Effector memory CD8-positive, alpha-beta T cell (primary cell): ENCODE results near the gene KRT4.

Experiments
- ATAC-seq: fragments of 150-1000 bp; cut with Tn5 transposase; replicated peaks from 2 replicates; pipeline ENCODE4 v1.10.0; 2021; ENCODE audit warnings: mild to moderate bottlenecking, moderate library complexity
- DNase-seq, 3 experiments: peaks; one replicate each; pipeline ENCODE4 v3.0.0; 2021
- H3K27ac Mint-ChIP-seq, 2 donors: one replicate each; pipeline ENCODE4 v1.8.0; 2022; ENCODE audit warnings: mild to moderate bottlenecking in 2 of 2, mixed read lengths in 2 of 2, moderate library complexity in 2 of 2
- H3K27me3 Mint-ChIP-seq, 2 donors: one replicate each; pipeline ENCODE4 v1.8.0; 2022; ENCODE audit warnings: mixed read lengths in 2 of 2
- H3K36me3 Mint-ChIP-seq: one replicate; pipeline ENCODE4 v1.8.0; 2022; ENCODE audit warnings: mild to moderate bottlenecking, moderate library complexity, mixed read lengths; ENCODE audit not compliant: insufficient read depth
- H3K4me1 Mint-ChIP-seq, 2 donors: one replicate each; pipeline ENCODE4 v1.8.0; 2022; ENCODE audit warnings: low read depth in 2 of 2, mixed read lengths in 2 of 2
- H3K4me3 Mint-ChIP-seq, 2 donors: one replicate each; pipeline ENCODE4 v1.8.0; 2022; ENCODE audit warnings: mild to moderate bottlenecking in 2 of 2, mixed read lengths in 2 of 2, moderate library complexity in 2 of 2
- H3K9me3 Mint-ChIP-seq, 2 donors: one replicate each; pipeline ENCODE4 v1.8.0; 2022; ENCODE audit warnings: mixed read lengths in 2 of 2

KRT4 gene

GRCh38 chr12:52833922-52834726, 20.2 kb upstream of the KRT4 start, which contains the start of gene KRT79:
Gene KRT79 (minus strand): TSS chr12:52834311. CDS start chr12:52834260, 51 bp downstream.
- ATAC-seq (no peak), DNase-seq (no peak)
- H3K36me3 Mint-ChIP-seq = peaks cover 2% of the 10 kb centered on the region
- peaks cover 15 to 18% of the 10 kb centered on the region in 2 donors for H3K4me1 Mint-ChIP-seq
- H3K27ac Mint-ChIP-seq = peak within 1 kb of the TSS in 1 of 2 donors; percentile 84
- no peak within 1 kb of the TSS for H3K4me3 Mint-ChIP-seq
- H3K27me3 Mint-ChIP-seq = peaks cover 0 to 48% of the 10 kb centered on the region in 2 donors
- no peaks in the 10 kb centered on the region for H3K9me3 Mint-ChIP-seq

- Mint-ChIP-seq H3K4me1 (peaks cover 15 to 18% of the 10 kb centered on the region in 2 donors), H3K36me3 (peaks cover 2% of the 10 kb centered on the region), H3K27ac (peak overlapping the region in 1 of 2 donors; percentile 44), H3K4me3 (no peak overlapping the region), H3K9me3 (no peaks in the 10 kb centered on the region), H3K27me3 (peaks cover 0 to 40% of the 10 kb centered on the region in 2 donors)
- ATAC-seq (no peak), DNase-seq (no peak)
Observed at GRCh38 chr12:52832985-52833905, 19.3 kb upstream of the KRT4 start.

- Mint-ChIP-seq H3K27me3 (peaks cover 0 to 32% of the 10 kb centered on the region in 2 donors), H3K27ac (no peak overlapping the region), H3K9me3 (no peaks in the 10 kb centered on the region), H3K4me1 (peaks cover 15 to 17% of the 10 kb centered on the region in 2 donors), H3K36me3 (peaks cover 2% of the 10 kb centered on the region), H3K4me3 (no peak overlapping the region)
- no peak for DNase-seq
- ATAC-seq = no peak
Observed at GRCh38 chr12:52832451-52832850, 18.5 kb upstream of the KRT4 start.

GRCh38 chr12:52831251-52831650, 17.3 kb upstream of the KRT4 start:
- H3K9me3 Mint-ChIP-seq = no peaks in the 10 kb centered on the region
- ATAC-seq (no peak), DNase-seq (no peak)
- H3K27ac Mint-ChIP-seq = peak overlapping the region in 1 of 2 donors; percentile 6
- H3K27me3 Mint-ChIP-seq = peaks cover 0 to 22% of the 10 kb centered on the region in 2 donors
- H3K4me3 Mint-ChIP-seq = no peak overlapping the region
- H3K36me3 Mint-ChIP-seq = peaks cover 2% of the 10 kb centered on the region
- H3K4me1 Mint-ChIP-seq = peaks cover 4 to 8% of the 10 kb centered on the region in 2 donors

- Mint-ChIP-seq H3K9me3 (no peaks in the 10 kb centered on the region), H3K27me3 (peaks cover 0 to 22% of the 10 kb centered on the region in 2 donors), H3K4me3 (no peak overlapping the region), H3K36me3 (peaks cover 2% of the 10 kb centered on the region), H3K27ac (peak overlapping the region in 1 of 2 donors; percentile 6), H3K4me1 (no peaks in the 10 kb centered on the region)
- ATAC-seq (no peak), DNase-seq (no peak)
Observed at GRCh38 chr12:52829986-52830770, 16.3 kb upstream of the KRT4 start.

GRCh38 chr12:52828591-52829021, 14.7 kb upstream of the KRT4 start:
- no peak overlapping the region for H3K4me3 Mint-ChIP-seq
- ATAC-seq = no peak
- no peak for DNase-seq
- no peaks in the 10 kb centered on the region for H3K4me1 Mint-ChIP-seq
- H3K27me3 Mint-ChIP-seq = peaks cover 0 to 27% of the 10 kb centered on the region in 2 donors
- H3K9me3 Mint-ChIP-seq = no peaks in the 10 kb centered on the region
- H3K36me3 Mint-ChIP-seq = peaks cover 2% of the 10 kb centered on the region
- no peak overlapping the region for H3K27ac Mint-ChIP-seq

GRCh38 chr12:52828156-52828555, 14.2 kb upstream of the KRT4 start:
- DNase-seq (no peak), ATAC-seq (no peak)
- H3K27me3 Mint-ChIP-seq = peaks cover 3 to 30% of the 10 kb centered on the region in 2 donors
- no peak overlapping the region for H3K27ac Mint-ChIP-seq
- H3K9me3 Mint-ChIP-seq = no peaks in the 10 kb centered on the region
- H3K36me3 Mint-ChIP-seq = peaks cover 2% of the 10 kb centered on the region
- no peak overlapping the region for H3K4me3 Mint-ChIP-seq
- no peaks in the 10 kb centered on the region for H3K4me1 Mint-ChIP-seq

GRCh38 chr12:52827499-52828090, 13.7 kb upstream of the KRT4 start:
- Mint-ChIP-seq H3K27ac (no peak overlapping the region), H3K36me3 (peaks cover 2% of the 10 kb centered on the region), H3K9me3 (no peaks in the 10 kb centered on the region), H3K4me3 (no peak overlapping the region), H3K27me3 (peaks cover 7 to 30% of the 10 kb centered on the region in 2 donors), H3K4me1 (no peaks in the 10 kb centered on the region)
- DNase-seq (no peak), ATAC-seq (no peak)

- no peak for DNase-seq
- peaks cover 7 to 29% of the 10 kb centered on the region in 2 donors for H3K27me3 Mint-ChIP-seq
- H3K36me3 Mint-ChIP-seq = peaks cover 5% of the 10 kb centered on the region
- H3K27ac Mint-ChIP-seq = no peak overlapping the region
- H3K4me3 Mint-ChIP-seq = no peak overlapping the region
- H3K4me1 Mint-ChIP-seq = no peaks in the 10 kb centered on the region
- H3K9me3 Mint-ChIP-seq = no peaks in the 10 kb centered on the region
- no peak for ATAC-seq
Observed at GRCh38 chr12:52826611-52827498, 12.9 kb upstream of the KRT4 start.

- Mint-ChIP-seq H3K27me3 (peaks cover 7 to 32% of the 10 kb centered on the region in 2 donors), H3K4me1 (no peaks in the 10 kb centered on the region), H3K4me3 (no peak overlapping the region)
Observed at GRCh38 chr12:52825961-52826360, 12.0 kb upstream of the KRT4 start.

GRCh38 chr12:52824741-52825410, 11.0 kb upstream of the KRT4 start:
- Mint-ChIP-seq H3K27me3 (peaks cover 7 to 37% of the 10 kb centered on the region in 2 donors), H3K4me3 (no peak overlapping the region), H3K27ac (no peak overlapping the region), H3K36me3 (peaks cover 3% of the 10 kb centered on the region), H3K4me1 (no peaks in the 10 kb centered on the region), H3K9me3 (no peaks in the 10 kb centered on the region)
- ATAC-seq = no peak
- DNase-seq = no peak

More at GRCh38 chr12:52825961-52826360, 12.0 kb upstream of the KRT4 start:
- ATAC-seq = no peak
- H3K9me3 Mint-ChIP-seq = no peaks in the 10 kb centered on the region
- peaks cover 5% of the 10 kb centered on the region for H3K36me3 Mint-ChIP-seq
- DNase-seq = no peak
- H3K27ac Mint-ChIP-seq = no peak overlapping the region
